HG03097 (cell line): ENCODE results near the gene STAB2.

ENCODE experiments used
- ATAC-seq: cut with Tn5 transposase; IDR thresholded peaks from one replicate; pipeline ENCODE4 v1.9.1; 2021; ENCODE audit not compliant: unreplicated experiment, low FRiP score

STAB2 gene, protein sequence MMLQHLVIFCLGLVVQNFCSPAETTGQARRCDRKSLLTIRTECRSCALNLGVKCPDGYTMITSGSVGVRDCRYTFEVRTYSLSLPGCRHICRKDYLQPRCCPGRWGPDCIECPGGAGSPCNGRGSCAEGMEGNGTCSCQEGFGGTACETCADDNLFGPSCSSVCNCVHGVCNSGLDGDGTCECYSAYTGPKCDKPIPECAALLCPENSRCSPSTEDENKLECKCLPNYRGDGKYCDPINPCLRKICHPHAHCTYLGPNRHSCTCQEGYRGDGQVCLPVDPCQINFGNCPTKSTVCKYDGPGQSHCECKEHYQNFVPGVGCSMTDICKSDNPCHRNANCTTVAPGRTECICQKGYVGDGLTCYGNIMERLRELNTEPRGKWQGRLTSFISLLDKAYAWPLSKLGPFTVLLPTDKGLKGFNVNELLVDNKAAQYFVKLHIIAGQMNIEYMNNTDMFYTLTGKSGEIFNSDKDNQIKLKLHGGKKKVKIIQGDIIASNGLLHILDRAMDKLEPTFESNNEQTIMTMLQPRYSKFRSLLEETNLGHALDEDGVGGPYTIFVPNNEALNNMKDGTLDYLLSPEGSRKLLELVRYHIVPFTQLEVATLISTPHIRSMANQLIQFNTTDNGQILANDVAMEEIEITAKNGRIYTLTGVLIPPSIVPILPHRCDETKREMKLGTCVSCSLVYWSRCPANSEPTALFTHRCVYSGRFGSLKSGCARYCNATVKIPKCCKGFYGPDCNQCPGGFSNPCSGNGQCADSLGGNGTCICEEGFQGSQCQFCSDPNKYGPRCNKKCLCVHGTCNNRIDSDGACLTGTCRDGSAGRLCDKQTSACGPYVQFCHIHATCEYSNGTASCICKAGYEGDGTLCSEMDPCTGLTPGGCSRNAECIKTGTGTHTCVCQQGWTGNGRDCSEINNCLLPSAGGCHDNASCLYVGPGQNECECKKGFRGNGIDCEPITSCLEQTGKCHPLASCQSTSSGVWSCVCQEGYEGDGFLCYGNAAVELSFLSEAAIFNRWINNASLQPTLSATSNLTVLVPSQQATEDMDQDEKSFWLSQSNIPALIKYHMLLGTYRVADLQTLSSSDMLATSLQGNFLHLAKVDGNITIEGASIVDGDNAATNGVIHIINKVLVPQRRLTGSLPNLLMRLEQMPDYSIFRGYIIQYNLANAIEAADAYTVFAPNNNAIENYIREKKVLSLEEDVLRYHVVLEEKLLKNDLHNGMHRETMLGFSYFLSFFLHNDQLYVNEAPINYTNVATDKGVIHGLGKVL (N-terminal part only)

DNA sequence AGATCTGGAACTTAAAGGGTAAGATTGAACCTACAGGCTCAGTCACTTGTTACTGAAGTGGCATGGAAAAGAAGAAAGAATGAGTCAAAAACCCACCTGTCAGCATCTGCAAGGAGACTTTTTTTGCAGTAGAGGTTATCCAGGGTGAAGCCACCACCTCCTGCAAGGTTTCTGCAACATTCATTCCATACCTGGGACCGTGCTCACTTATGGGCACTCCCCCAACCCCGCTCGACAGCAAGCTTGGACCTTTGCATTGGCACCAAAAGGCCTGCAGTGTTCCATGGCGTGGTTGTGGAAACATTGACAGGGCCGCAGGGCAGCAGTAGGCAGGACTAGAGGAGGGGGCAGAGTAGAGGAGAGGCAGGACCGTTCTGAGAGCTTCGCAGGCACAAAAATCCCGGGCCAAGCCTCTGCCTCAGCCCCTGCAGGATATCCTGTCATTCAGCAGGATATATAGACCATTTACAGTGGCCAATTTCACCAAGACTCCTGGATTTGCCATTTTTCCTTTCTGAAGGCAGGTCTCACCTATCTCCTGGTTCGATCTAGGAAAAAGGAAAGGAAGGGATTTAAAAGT lies at the start of gene STAB2:
STAB2 (plus strand) TSS at position 483 of the 580 bp plus-strand sequence. CDS start 204 bp downstream, outside the sequence.
- no peak for ATAC-seq

GRCh38 chr12:103538397-103538796 lies 48.7 kb upstream of the STAB2 start:
- ATAC-seq = no peak

DNA sequence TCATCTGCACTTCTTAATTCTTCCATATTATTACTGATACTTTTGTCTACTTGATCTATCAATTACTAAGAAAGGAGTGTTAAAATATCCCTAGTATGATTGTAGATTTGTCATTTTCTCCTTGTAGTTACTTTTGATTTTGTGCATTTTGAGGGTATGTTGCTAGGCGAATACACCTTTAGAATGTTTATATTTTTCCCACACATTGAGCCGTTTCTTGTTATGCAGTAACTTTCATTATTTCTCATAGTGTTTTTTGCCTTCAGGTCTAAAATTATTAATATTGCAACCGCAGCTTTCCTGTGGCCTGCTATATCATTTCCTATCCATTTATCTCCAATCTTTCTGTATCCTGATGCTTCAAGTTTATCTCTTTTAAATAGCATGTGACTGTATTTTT lies 46.8 kb upstream of the STAB2 start:
- no peak for ATAC-seq

DNA sequence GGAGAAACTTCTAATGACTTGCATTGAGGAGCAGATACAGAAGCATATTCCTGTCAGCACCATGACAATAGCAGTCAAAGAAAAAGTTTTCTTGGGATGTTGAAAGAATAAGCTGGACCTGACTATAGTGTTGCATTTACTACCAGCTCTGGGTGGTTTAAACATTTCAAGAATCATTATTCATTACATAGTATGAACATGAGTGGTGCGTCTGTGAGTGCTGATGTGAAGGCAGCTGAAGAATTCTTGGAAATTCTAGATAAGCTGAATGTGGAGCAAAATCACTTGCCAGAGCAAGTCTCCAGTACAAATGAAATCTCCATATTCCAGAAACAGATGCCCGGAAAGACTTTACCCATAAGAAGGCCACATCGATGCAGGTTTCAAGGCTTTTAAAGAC lies 45.0 kb upstream of the STAB2 start:
- ATAC-seq = no peak

DNA sequence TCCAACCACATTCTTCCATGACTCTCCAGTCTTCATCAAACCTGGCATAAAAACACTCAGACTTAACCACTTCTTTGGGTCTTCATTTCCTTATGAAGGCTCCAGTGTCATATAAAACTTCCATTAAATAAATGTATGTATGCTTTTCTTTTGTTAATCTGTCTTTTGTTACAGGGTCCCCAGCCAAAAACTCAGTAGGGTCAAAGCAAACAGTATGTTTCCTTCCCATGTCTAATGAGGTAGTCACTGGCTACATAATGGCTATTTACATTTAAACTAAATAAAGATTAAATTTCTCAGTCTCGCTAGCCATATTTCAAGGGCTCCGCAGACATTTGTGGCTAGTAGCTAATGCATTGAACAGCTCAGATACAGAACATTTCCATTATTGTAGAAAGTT lies 40.1 kb upstream of the STAB2 start:
- no peak for ATAC-seq

- ATAC-seq = no peak
Observed at GRCh38 chr12:103547376-103547775, 39.7 kb upstream of the STAB2 start.

DNA sequence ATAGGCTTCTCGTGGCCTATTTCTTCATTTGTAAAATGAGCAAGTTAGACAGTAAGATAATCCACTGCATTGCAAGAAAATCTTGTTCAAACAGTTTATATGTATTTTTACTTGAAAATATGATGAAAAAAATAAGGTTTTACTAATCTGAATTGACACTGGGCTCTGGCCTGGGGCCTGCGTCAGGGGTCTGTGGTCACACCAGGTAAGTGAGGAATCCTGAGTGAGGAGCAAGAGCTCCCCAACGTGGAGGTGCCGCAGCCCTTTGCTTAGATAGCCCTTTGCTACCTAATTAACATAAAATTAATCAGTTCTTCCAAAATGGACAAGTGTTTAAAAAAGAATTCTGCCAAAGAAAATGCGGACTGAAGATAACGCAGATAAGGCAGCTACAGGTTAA lies 39.1 kb upstream of the STAB2 start:
- no peak for ATAC-seq

GRCh38 chr12:103548622-103549601 lies 38.2 kb upstream of the STAB2 start:
- no peak for ATAC-seq

GRCh38 chr12:103556890-103557627 lies 30.0 kb upstream of the STAB2 start:
- ATAC-seq = no peak

DNA sequence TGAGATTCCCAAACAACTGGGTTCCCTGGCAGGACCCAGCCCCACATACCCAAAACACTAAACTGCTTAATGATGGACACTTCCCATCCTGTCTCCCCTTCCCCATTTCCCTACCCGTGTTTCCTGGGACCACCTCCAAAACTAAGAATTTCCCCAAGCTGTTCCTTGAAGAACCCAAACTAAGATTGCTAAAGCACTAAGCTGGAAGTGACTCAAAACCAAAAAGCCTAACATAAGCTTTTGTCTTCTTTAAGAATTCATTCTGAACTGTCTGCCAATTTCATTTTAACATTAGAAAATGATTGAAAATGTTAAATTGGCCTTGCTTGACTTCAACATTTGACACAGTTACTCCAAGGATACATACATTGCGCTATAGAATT lies 29.5 kb upstream of the STAB2 start:
- no peak for ATAC-seq

DNA sequence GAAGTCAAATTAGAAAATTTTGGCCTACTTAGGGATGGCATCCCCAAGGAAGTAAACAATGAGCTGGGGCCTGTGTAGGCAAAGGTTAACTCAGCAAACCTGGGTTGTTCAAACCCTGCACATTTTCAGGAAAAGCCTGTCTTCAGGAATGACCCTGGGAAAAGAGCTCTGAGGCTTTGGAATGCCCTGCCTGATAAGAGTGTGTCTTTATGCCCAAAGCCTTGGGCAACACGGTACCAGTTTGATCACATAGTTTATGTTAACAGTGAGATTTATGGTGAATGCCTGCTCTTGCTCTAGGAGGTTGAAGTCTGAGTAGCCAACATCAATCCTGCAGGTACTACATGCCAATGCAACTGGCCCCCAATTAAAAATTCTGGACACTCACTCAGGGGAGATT lies 28.2 kb upstream of the STAB2 start:
- ATAC-seq = no peak

- ATAC-seq = no peak
Observed at GRCh38 chr12:103560604-103561101, 26.4 kb upstream of the STAB2 start.

DNA sequence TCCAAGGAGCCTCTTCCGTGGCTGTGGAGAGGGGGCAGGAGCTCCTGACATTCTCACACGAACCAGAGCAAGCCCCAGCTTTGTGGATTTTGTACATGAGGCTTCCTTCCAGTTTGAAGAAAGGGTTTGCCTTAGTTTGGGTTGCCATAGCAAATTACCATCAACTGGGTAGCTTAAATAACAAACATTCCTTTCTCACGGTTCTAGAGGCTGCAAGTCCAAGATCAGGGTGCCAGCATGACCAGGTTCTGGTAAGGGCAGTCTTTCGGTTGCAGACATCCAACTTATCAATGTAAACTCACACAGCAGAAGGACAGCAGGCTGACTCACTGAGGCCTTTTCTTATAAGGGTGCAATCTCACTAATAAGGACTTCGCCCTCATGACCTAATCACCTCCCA lies 25.9 kb upstream of the STAB2 start:
- no peak for ATAC-seq

DNA sequence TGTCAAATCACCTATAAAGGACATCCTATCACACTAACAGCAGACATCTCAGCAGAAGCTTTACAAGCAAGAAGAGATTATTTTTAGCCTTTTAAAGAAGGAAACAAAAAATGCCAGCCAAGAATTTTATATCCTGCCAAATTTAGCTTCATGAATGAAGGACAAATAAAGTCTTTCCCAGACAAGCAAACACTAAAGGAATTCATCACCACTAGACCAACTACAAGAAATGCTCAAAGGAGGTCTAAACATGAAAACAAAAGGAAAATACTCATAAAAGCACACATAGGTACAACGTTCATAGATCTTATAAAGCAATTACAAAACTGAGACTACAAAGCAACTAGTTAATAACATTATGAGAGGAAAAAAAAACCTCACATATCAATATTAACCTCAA lies 20.7 kb upstream of the STAB2 start:
- ATAC-seq = no peak

- ATAC-seq = no peak
Observed at GRCh38 chr12:103569278-103569677, 17.8 kb upstream of the STAB2 start.

DNA sequence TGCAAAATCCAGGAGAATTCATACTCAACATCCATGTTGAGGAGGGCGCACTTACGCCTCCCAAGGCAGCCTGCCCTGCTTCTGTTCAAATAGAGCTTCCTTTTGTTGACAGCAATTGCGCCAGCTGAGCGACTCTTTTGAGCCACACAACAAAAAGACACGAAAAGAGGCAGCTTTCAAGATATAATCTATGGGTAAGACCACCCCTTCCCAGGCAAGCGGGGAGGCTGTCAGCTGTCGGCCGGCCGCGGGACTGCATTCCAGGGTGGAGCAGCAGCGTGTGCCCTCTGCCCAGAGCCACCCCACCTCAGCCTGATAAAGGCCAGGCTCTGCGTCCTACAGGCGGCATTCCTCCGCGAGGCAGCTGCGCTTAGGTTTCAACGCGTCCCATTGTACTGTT lies 15.8 kb upstream of the STAB2 start:
- ATAC-seq = no peak

- ATAC-seq = no peak
Observed at GRCh38 chr12:103572312-103573045, 14.6 kb upstream of the STAB2 start.

GRCh38 chr12:103573185-103573584 lies 13.9 kb upstream of the STAB2 start:
- ATAC-seq = no peak
